Choroid plexus epithelial cell (primary cell): ENCODE results near the gene PPP1R9A.

Source experiments
- DNase-seq: peaks from one replicate; pipeline ENCODE4 v3.0.0-alpha.2; 2010; ENCODE audit warnings: low read depth
- H3K4me3 ChIP-seq: 2 replicates; pipeline ENCODE4 v1.5.1; 2011; ENCODE audit warnings: low read depth, mild to moderate bottlenecking, control low read depth, low read length, moderate library complexity
- TF ChIP-seq, protein P1 (sequence below): conservative IDR thresholded peaks from 2 replicates; pipeline ENCODE4 v1.5.1; 2011; ENCODE audit warnings: low read depth, mild to moderate bottlenecking, control low read depth, inconsistent platforms, low read length, moderate library complexity

Gene PPP1R9A

DNA sequence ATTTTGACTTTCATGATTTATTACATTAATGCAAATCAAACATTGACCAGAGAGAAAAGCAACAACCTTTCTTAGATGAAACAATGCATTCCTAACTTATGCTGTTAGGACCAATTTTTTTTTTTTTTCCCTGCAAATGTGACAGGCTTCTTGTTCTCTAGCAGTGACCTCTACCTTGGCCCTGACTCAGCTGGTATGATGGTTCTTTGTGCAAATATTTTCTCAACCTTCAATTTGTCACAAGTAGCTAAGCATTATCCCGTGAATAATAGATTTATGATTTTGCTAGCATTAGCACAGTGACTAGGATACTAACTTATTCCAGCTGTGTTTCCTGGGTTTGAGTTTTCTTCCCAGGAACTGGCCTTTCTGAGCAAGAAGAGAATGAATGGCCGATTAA lies 64.9 kb downstream of the PPP1R9A start:
- TF ChIP-seq, protein P1, sequence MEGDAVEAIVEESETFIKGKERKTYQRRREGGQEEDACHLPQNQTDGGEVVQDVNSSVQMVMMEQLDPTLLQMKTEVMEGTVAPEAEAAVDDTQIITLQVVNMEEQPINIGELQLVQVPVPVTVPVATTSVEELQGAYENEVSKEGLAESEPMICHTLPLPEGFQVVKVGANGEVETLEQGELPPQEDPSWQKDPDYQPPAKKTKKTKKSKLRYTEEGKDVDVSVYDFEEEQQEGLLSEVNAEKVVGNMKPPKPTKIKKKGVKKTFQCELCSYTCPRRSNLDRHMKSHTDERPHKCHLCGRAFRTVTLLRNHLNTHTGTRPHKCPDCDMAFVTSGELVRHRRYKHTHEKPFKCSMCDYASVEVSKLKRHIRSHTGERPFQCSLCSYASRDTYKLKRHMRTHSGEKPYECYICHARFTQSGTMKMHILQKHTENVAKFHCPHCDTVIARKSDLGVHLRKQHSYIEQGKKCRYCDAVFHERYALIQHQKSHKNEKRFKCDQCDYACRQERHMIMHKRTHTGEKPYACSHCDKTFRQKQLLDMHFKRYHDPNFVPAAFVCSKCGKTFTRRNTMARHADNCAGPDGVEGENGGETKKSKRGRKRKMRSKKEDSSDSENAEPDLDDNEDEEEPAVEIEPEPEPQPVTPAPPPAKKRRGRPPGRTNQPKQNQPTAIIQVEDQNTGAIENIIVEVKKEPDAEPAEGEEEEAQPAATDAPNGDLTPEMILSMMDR, result no peak
- H3K4me3 ChIP-seq, result no peak overlapping the region
- DNase-seq, result peak; percentile 10

DNA sequence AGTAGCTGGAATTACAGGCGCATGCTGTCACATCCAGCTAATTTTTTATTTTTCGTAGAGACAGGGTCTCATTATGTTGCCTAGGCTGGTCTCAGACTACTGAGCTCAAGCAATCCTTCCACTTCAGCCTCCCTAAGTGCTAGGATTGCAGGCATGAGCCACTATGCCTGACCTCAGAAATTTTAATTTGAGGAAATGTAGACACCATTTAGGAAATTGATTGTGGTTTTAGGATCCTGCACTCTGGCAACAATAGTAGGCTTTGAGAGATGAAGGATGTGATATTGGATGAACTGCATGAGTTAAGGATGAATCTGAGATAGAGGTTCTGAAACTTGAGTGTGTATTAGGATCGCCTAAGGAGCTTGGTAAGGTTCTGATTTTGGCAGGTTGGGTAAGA lies 66.5 kb downstream of the PPP1R9A start:
- TF ChIP-seq, protein P1, result no peak
- no peak for DNase-seq
- H3K4me3 ChIP-seq, result no peak overlapping the region

DNA sequence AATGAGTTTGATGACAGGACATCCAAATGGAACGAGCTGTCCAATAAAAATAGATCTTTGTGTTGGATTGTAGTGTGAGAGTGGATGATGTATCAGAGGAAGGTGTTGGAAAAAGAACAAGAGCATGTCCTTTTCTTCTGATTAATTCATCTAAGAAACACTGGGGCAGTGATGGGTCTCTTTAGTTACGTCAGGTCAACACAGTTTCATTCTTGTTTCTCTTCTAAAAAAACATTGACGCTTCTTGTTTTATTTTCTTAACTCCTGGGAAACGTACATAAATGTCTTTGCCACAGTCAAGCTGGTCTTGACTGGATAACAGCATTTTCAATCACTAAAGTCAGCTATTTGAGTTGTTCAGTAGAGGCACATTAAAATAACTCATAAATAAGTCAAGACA lies 67.0 kb downstream of the PPP1R9A start:
- TF ChIP-seq, protein P1, result no peak
- no peak for DNase-seq
- no peak overlapping the region for H3K4me3 ChIP-seq

DNA sequence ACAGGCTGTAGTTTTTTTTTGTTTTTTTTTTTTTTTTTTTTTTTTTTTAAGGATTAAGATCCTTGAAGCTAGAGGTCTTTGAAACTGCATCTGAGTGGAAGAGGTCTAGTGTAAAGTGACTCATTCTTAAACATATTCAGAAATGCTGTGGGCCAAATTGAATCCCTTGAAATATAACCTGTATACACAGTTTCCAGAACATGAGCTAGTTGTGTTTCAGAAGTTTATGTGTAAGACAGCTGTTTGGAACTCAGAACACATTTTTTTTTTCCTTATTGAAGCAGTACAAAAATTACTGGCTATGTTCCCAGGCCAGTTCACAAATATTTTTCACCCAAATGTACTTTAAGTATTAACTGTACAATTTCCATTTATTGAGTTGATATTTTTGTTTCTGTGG lies 67.9 kb downstream of the PPP1R9A start:
- H3K4me3 ChIP-seq, result no peak overlapping the region
- peak; percentile 57 for DNase-seq
- TF ChIP-seq, protein P1, result no peak

DNA sequence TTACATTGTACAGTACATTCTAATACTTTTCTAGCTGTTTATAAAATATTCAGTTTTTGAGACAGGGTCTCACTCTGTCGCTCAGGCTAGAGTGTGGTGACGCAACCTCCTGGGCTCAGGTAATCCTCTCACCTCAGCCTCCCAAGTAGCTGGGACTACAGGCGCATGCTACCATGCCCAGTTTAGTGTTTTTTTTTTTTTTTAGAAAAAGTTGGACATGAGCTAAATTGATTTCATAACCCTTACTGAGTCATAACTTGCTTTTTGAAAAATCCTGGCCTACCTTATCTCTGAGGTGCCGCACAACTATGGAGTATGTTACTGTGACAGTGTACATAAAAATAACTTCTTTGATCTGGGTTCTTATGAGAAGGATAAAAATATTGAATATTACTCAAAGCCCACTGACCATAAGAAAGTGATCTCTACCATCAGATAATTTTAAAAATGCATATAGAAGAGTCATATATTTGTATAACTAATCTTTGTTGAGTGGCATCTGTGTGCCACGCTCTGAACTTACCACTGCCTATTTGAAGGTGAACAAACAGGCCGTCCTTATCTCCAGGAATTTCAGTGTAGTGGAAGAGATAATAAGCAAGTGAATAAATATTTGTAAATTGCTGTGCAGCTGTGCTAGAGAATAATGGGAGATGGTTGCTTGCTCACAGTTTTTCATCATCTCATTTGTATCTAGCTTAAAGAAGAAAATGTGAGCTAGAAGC lies 73.2 kb downstream of the PPP1R9A start:
- TF ChIP-seq, protein P1, result no peak
- H3K4me3 ChIP-seq, result no peak overlapping the region
- DNase-seq, result peak; percentile 31

DNA sequence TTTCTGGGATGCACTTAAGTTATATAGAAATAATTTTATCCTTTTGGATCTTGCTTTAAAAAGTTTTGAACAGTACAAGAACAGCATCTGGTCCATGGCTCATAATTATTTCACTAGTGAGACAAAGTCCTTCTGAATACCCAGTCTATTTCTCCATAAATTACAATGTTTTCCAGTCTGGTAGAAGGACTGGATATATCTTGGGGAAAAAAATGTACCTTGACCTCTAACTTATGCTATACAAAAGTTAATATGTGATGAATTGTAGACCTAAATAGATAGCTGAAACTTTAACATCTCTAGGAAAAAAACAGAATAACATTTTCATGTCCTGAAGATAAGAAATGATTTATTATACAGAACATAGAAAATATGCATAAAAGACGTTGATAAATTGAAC lies 88.5 kb downstream of the PPP1R9A start:
- TF ChIP-seq, protein P1, result no peak
- H3K4me3 ChIP-seq, result no peak overlapping the region
- no peak for DNase-seq

DNA sequence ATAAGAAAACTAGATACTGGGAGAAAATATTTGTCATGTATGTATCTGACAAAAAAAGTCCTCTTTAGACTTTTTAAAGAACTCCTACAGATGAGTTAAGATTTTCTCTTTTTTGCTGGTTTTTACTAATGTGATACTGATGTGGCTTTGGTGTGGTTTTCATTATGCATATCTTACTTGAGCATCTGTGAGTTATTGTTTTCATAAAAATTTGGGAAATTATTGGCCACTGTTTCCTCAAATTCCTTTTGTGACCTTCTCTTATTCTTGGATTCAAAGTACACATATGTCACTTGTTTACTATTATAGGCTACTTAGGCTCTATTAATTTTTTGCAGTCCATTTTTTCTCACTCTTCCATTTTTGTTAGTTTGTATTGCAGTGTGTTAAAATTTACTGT lies 89.0 kb downstream of the PPP1R9A start:
- H3K4me3 ChIP-seq, result no peak overlapping the region
- TF ChIP-seq, protein P1, result no peak
- no peak for DNase-seq
